Endothelial cell of hepatic sinusoid (primary cell): ENCODE data around the gene GAS2L2.
"Not testable (repeated sequence)": the region's sequence is repeated elsewhere in the genome, so short reads cannot be mapped to it uniquely, and the experiment has no call there.

Experiments used
- in situ Hi-C: cut with HindIII; loops from 2 replicates; pipeline ENCODE4 v1.10.0; 2017; ENCODE audit warnings: low sequenced_read_pairs

The GAS2L2 gene

DNA sequence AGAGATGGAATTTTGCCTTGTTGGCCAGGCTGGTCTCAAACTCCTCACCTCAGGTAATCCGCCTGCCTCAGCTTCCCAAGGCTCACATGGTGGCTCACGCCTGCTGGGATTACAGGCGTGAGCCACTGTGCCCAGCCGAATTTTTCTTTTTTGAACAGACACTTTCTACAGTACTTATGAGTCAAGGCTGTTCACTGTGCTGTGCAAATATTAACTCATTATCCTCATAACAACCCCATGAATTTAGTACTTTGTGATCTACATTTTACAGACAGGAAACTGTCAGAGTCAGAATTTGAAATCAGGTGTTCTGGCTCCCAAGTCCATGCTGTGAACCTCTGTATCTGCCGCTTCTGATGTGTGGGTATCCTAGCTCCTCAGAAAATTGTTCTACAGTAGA lies 47.3 kb downstream of the GAS2L2 start:
- in situ Hi-C loops: no loop called here

DNA sequence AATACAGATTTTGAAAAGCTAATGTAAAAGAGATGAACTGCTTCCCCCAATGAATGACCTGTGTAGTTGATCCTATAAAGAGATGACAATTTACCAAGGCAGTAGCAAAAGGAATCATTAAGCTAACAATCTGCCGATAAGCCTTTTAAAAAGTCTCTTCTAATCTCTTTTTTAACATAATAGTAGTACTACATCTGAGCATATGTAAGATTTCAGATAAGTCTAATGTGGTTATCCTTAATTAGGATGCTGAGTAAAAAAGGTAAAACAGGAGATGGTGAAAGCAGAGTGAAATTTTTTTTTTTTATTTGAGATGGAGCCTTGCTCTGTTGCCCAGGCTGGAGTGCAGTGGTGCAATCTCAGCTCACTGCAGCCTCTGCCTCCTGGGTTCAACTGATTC lies 47.8 kb downstream of the GAS2L2 start:
- in situ Hi-C loops: no loop called here

DNA sequence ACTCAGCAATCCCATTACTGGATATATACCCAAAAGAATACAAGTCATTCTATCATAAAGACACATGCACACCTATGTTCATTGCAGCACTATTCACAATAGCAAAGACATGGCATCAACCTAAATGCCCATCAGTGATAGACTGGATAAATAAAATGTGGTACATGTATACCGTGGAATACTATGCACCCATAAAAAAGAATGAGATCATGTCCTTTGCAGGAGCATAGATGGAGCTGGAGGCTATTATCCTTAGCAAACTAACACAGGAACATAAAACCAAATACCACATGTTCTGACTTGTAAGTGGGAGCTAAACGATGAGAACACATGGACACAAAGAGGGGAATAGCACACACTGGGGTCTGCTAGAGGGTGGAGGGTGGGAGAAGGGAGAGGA lies 49.7 kb downstream of the GAS2L2 start:
- in situ Hi-C loops: not testable (repeated sequence)

DNA sequence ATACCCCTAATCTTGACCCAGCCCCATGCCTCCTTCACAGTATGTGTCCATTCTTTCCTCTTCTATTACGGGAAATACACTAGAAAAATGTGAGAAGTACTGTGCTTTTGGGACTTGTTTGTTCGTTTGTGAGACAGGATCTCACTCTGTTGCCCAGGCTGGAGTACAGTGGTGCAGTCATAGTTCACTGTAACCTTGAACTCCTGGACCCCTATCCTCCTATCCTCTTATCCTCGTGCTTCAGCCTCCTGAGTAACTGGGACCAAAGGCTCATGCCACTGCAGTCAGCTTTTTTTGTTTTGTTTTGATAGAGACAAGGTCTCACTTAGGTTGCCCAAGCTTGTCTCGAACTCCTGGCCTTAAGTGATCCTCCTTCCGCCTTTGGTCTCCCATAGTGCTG lies 51.5 kb downstream of the GAS2L2 start:
- in situ Hi-C loops: no loop called here

DNA sequence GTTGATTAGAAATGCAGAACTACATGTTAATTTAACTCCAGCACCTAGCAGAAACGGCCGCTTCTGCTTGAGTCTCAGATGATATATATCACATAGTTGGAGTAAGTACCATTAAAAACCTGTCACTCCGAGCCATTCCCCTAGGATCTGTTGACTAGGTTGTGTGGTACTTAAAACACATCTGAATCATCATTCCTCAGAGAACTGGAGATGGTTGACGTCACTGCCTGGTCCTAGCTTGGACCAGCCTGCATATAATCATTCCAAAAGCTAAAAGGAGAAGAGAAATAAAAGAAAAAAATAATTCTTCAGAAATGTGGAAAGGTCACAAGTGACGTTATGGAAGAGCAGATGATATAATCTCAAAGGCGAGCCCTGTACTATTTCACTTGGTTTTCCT lies 52.9 kb downstream of the GAS2L2 start:
- in situ Hi-C loops: no loop called here

DNA sequence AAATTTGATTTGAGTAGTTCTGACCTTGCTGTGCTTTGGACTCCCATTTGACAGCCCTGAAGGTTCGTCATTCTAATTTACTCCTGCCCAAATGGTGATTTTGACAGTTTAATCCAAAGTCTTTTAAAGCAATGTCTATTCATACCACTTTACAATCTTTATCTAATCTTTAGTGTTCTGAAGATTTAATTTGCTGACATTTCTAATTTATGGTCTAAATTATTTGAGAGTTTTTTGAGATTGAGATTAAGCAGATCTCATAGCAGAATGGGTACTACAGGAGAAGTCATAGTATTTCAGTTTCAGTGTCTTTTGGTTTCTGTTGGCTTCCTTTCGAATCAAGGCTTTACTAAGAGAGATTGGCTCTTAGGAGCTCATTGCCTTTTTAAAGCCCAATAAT lies 54.2 kb downstream of the GAS2L2 start:
- in situ Hi-C loops: no loop called here

DNA sequence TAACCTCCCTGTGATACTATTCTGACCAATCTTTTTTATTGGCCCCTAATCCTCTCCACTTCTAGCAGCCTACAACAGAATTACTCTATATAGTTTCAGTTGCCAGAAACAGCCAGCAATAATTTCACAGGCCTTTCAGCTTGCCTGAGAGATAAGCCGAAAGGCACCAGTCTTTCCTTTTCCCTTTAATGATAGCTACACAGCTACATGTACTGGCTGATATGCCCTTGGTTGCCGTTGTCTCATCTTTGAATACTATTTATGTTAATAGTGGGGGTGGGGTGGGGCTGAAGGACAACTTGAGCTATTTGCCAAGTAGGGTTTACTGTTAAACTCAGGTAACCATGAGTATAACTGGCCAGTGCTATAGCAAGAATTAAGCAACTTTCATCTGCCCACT lies 57.4 kb downstream of the GAS2L2 start:
- in situ Hi-C loops: no loop called here

DNA sequence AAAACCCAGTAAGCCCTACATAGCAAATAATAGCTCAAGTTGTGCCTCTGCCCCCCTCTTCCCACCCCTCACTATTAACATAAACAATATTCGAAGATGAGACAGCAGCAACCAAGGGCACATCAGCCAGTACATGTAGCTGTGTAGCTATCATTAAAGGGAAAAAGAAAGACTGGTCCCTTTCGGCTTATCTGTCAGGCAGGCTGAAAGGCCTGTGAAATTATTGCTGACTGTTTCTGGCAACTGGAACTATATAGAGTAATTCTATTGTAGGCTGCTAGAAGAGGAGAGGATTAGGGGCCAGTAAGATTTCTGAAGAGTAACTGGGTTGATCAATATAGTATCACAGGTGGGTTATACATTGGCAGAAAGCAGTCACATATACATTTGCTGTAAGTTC lies 58.1 kb downstream of the GAS2L2 start:
- in situ Hi-C loops: no loop called here
